ENCODE results near the gene CYP27C1. TPM values are rescaled to one million over a fixed set of nuclear protein-coding genes. Genes with fewer than 3 reads are reported as not detected.

The CYP27C1 gene, protein sequence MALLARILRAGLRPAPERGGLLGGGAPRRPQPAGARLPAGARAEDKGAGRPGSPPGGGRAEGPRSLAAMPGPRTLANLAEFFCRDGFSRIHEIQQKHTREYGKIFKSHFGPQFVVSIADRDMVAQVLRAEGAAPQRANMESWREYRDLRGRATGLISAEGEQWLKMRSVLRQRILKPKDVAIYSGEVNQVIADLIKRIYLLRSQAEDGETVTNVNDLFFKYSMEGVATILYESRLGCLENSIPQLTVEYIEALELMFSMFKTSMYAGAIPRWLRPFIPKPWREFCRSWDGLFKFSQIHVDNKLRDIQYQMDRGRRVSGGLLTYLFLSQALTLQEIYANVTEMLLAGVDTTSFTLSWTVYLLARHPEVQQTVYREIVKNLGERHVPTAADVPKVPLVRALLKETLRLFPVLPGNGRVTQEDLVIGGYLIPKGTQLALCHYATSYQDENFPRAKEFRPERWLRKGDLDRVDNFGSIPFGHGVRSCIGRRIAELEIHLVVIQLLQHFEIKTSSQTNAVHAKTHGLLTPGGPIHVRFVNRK
- under 1 TPM; 0.12 to 0.52 (median 0.28) TPM for total RNA-seq

DNA sequence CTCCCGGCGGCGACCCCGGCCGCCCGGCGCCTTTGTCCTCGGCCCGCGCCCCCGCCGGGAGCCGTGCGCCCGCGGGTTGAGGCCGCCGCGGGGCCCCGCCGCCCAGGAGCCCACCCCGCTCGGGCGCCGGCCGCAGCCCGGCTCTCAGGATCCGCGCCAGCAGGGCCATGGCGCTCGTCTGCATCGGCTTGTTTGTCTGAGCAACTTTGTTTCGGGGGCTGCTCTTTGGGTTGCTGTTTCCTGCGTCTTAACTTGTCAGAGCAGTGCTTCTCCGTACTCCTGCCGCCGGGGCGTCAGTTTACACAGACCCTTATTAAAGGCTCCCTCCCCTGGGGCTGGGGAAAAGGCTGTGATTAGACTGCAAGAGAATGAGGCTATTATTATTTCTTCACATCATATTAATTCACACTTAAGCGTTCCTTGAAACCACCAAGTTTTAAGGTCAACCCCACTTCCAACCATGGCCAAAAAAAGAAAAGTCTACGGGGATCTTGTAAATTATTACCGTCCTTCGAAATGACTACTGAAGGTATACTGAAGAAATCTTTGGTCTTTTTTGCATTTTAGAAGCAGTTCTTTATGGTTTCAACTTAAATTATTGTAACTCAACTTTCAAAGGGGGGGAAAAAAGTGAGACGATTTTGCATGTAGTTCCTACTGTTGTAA, at the start of gene CYP27C1:
CYP27C1 (minus strand) TSS at position 198 of the 666 bp plus-strand sequence; CDS start at position 169, 29 bp downstream.
- Histone ChIP-seq H3K4me1 (peaks cover 0 to 30% (median 12%) of the 10 kb centered on the region in 3 donors), H3K36me3 (no peaks in the 10 kb centered on the region), H3K4me3 (peak within 1 kb of the TSS; percentile 23 to 63), H3K27ac (peak within 1 kb of the TSS in 1 of 4 donors; percentile 0), H3K9me3 (peaks cover 0 to 4% (median 0%) of the 10 kb centered on the region in 3 donors), H3K27me3 (peaks cover 47% of the 10 kb centered on the region)
- no peak for TF ChIP-seq POLR2A (IDR thresholded peaks at IDR 0.05)
- TF ChIP-seq, protein P1, sequence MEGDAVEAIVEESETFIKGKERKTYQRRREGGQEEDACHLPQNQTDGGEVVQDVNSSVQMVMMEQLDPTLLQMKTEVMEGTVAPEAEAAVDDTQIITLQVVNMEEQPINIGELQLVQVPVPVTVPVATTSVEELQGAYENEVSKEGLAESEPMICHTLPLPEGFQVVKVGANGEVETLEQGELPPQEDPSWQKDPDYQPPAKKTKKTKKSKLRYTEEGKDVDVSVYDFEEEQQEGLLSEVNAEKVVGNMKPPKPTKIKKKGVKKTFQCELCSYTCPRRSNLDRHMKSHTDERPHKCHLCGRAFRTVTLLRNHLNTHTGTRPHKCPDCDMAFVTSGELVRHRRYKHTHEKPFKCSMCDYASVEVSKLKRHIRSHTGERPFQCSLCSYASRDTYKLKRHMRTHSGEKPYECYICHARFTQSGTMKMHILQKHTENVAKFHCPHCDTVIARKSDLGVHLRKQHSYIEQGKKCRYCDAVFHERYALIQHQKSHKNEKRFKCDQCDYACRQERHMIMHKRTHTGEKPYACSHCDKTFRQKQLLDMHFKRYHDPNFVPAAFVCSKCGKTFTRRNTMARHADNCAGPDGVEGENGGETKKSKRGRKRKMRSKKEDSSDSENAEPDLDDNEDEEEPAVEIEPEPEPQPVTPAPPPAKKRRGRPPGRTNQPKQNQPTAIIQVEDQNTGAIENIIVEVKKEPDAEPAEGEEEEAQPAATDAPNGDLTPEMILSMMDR (IDR thresholded peaks at IDR 0.05) = no peak
- no peak for TF ChIP-seq POLR2AphosphoS5 (IDR thresholded peaks at IDR 0.05)
- no peak for TF ChIP-seq EP300 (IDR thresholded peaks at IDR 0.05)
- ATAC-seq = peak; percentile 38
- WGBS, 2 donors (ENCODE audit: low coverage in 1 of 2) = 5 to 7% methylated on average over 6 to 11 of the region's 43 CpGs

DNA sequence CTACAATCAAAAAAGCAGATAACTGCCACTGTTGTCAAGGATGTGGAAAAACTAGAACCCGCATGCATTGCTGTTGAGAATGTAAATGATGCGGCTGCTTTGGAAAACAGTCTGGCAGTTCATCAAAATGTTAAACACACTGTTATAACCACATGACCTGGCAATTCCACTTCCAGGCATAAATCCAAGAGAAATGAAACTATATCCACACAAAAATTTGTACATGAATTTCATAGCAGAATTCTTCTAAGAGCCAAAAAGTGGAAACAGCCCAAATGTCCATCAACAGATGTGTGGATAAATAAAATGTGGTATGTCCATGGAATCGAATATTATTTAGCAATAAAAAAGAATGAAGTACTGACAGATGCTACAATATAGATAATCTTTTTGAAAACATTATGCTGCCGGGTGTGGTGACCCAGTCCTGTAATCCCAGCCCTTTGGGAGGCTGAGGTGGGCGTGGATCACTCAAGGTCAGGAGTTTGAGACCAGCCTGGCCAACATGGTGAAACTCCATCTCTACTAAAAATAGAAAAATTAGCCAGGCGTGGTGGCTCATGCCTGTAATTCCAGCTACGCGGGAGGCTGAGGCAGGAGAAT, 41.8 kb upstream of the CYP27C1 start:
- no peaks in the 10 kb centered on the region for H3K9me3 ChIP-seq

DNA sequence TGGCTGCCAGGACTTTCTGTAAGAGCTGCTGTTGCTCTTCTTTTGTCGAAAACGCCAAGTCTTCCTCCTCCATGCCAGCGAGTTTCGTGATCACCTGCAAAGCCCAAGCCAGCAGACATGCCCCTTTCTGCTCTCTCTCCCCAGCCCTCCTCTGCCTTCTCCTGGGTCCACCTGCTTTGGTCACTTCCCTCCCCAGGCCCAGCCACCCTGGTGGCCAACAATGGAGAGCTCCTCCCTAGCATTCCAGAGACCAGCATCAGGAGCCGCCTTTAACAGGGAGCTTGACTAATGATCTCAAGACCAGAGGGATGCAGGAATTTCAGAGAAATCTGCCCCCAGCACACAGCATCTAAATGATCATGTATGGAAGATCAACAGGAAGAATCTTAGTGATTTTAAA, 39.3 kb upstream of the CYP27C1 start:
- 100% methylated on average over 4 of the region's 5 CpGs; no CpG with 5 or more reads in 1 of the 2 donors for WGBS, 2 donors (ENCODE audit: low coverage in 1 of 2)
- Histone ChIP-seq H3K9me3 (no peaks in the 10 kb centered on the region), H3K36me3 (peaks cover 0 to 71% of the 10 kb centered on the region in 2 donors), H3K27ac (no peak overlapping the region), H3K4me3 (no peak overlapping the region), H3K27me3 (no peaks in the 10 kb centered on the region), H3K4me1 (no peaks in the 10 kb centered on the region)
- TF ChIP-seq, protein P1 (IDR thresholded peaks at IDR 0.05) = no peak
- TF ChIP-seq POLR2AphosphoS5 (IDR thresholded peaks at IDR 0.05) (no peak), POLR2A (IDR thresholded peaks at IDR 0.05) (no peak), EP300 (IDR thresholded peaks at IDR 0.05) (no peak)
- ATAC-seq = no peak

More for the DNA sequence above, 41.8 kb upstream of the CYP27C1 start:
- 76 to 77% methylated on average over 3 to 8 of the region's 8 CpGs for WGBS, 2 donors (ENCODE audit: low coverage in 1 of 2)
- no peak for ATAC-seq
- TF ChIP-seq POLR2AphosphoS5 (IDR thresholded peaks at IDR 0.05) = no peak
- TF ChIP-seq, protein P1 (IDR thresholded peaks at IDR 0.05) = no peak
- no peak for TF ChIP-seq EP300 (IDR thresholded peaks at IDR 0.05)
- no peak for TF ChIP-seq POLR2A (IDR thresholded peaks at IDR 0.05)
- H3K4me3 ChIP-seq = no peak overlapping the region
- peaks cover 0 to 68% of the 10 kb centered on the region in 2 donors for H3K36me3 ChIP-seq
- H3K4me1 ChIP-seq = no peaks in the 10 kb centered on the region
- no peak overlapping the region for H3K27ac ChIP-seq
- no peaks in the 10 kb centered on the region for H3K27me3 ChIP-seq

DNA sequence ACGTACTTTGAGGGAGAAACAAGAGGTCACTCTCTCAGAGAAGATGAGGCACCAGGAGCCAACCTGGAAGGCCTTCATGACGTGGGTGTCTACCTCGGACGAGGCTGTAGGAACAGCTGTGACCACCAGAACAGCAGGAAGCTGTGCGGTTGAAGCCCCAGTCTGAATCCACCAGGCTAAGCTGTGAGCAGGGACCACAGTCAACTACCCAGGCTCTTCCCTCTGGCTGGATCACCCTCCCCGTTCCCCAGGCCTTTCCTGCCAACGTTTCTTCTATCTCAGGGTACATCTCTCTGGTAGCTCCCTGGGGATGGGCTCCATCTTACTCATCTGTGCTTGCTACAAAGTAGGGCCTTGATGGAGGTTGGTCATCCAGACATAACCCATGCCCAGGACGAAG, 36.8 kb upstream of the CYP27C1 start:
- no peak for ATAC-seq
- WGBS, 2 donors (ENCODE audit: low coverage in 1 of 2) = 69 to 79% methylated on average over 6 to 7 of the region's 8 CpGs
- H3K36me3 ChIP-seq = peaks cover 0 to 59% of the 10 kb centered on the region in 2 donors

More for the DNA sequence above, 36.8 kb upstream of the CYP27C1 start:
- H3K9me3 ChIP-seq = no peaks in the 10 kb centered on the region
- no peaks in the 10 kb centered on the region for H3K27me3 ChIP-seq
- no peaks in the 10 kb centered on the region for H3K4me1 ChIP-seq
- TF ChIP-seq POLR2AphosphoS5 (IDR thresholded peaks at IDR 0.05) (no peak), EP300 (IDR thresholded peaks at IDR 0.05) (no peak), POLR2A (IDR thresholded peaks at IDR 0.05) (no peak)
- TF ChIP-seq, protein P1 (IDR thresholded peaks at IDR 0.05) = no peak
- no peak overlapping the region for H3K27ac ChIP-seq
- H3K4me3 ChIP-seq = no peak overlapping the region
